Glomerular endothelial cell (primary cell): ENCODE measurements around the gene TIGD1. TPM values are rescaled to one million over a fixed set of nuclear protein-coding genes. Genes with fewer than 3 reads are reported as not detected.

ENCODE experiments used
- DNase-seq: peaks from one replicate; pipeline ENCODE4 v3.0.0-alpha.2; 2011; ENCODE audit warnings: low read depth, low spot score; ENCODE audit errors: extremely low read depth
- total RNA-seq: library from RNA; depleted of rRNA; stranded (reverse); fragments of >200 nt; gene quantifications from 2 replicates; pipeline ENCODE4 v1.2.3, GENCODE V29; 2015

Gene TIGD1
- total RNA-seq, 1 donor from 2014 or later, result 2.4 TPM

- no peak for DNase-seq
These were observed 25.6 kb downstream of the TIGD1 start for GRCh38 chr2:232524771-232525170.

GRCh38 chr2:232523682-232524597, 26.4 kb downstream of the TIGD1 start:
- no peak for DNase-seq

- no peak for DNase-seq
These were observed 27.0 kb downstream of the TIGD1 start for GRCh38 chr2:232523402-232523681.

- DNase-seq, result no peak
These were observed 27.5 kb downstream of the TIGD1 start for GRCh38 chr2:232522623-232523401.

- no peak for DNase-seq
These were observed 28.3 kb downstream of the TIGD1 start for GRCh38 chr2:232521959-232522622.

GRCh38 chr2:232521098-232521497, 29.3 kb downstream of the TIGD1 start:
- DNase-seq, result no peak

GRCh38 chr2:232520489-232520888, 29.9 kb downstream of the TIGD1 start:
- no peak for DNase-seq

- DNase-seq, result no peak
These were observed 30.5 kb downstream of the TIGD1 start, which contains the start of gene PRSS56 for GRCh38 chr2:232519581-232520438. TSS of gene PRSS56 (plus strand) at chr2:232520388. CDS start at chr2:232520599, 211 bp downstream.

- no peak for DNase-seq
These were observed 31.5 kb downstream of the TIGD1 start for GRCh38 chr2:232518844-232519243.

- no peak for DNase-seq
These were observed 33.8 kb downstream of the TIGD1 start for GRCh38 chr2:232516551-232516950.

GRCh38 chr2:232515639-232516038, 34.7 kb downstream of the TIGD1 start:
- DNase-seq, result no peak

- DNase-seq, result no peak
These were observed 37.0 kb downstream of the TIGD1 start for GRCh38 chr2:232513353-232513752.

- no peak for DNase-seq
These were observed 37.8 kb downstream of the TIGD1 start for GRCh38 chr2:232512602-232513001.

- no peak for DNase-seq
These were observed 38.9 kb downstream of the TIGD1 start for GRCh38 chr2:232511336-232511890.

GRCh38 chr2:232508251-232508650, 42.1 kb downstream of the TIGD1 start:
- DNase-seq, result no peak

GRCh38 chr2:232506709-232507108, 43.6 kb downstream of the TIGD1 start:
- no peak for DNase-seq

- no peak for DNase-seq
These were observed 44.5 kb downstream of the TIGD1 start for GRCh38 chr2:232505856-232506255.

- no peak for DNase-seq
These were observed 45.9 kb downstream of the TIGD1 start for GRCh38 chr2:232504438-232504837.

GRCh38 chr2:232503809-232504323, 46.5 kb downstream of the TIGD1 start:
- DNase-seq, result no peak
